ENCODE results near the gene MTHFR. TPM values are rescaled to one million over a fixed set of nuclear protein-coding genes. Genes with fewer than 3 reads are reported as not detected.
A peak's percentile ranks its signal among the peaks of the same experiment; 100 is the strongest.

The MTHFR gene
- polyA plus RNA-seq (2012; ENCODE audit: insufficient read length, low read depth): 12.5 TPM

- TF ChIP-seq, protein P1, sequence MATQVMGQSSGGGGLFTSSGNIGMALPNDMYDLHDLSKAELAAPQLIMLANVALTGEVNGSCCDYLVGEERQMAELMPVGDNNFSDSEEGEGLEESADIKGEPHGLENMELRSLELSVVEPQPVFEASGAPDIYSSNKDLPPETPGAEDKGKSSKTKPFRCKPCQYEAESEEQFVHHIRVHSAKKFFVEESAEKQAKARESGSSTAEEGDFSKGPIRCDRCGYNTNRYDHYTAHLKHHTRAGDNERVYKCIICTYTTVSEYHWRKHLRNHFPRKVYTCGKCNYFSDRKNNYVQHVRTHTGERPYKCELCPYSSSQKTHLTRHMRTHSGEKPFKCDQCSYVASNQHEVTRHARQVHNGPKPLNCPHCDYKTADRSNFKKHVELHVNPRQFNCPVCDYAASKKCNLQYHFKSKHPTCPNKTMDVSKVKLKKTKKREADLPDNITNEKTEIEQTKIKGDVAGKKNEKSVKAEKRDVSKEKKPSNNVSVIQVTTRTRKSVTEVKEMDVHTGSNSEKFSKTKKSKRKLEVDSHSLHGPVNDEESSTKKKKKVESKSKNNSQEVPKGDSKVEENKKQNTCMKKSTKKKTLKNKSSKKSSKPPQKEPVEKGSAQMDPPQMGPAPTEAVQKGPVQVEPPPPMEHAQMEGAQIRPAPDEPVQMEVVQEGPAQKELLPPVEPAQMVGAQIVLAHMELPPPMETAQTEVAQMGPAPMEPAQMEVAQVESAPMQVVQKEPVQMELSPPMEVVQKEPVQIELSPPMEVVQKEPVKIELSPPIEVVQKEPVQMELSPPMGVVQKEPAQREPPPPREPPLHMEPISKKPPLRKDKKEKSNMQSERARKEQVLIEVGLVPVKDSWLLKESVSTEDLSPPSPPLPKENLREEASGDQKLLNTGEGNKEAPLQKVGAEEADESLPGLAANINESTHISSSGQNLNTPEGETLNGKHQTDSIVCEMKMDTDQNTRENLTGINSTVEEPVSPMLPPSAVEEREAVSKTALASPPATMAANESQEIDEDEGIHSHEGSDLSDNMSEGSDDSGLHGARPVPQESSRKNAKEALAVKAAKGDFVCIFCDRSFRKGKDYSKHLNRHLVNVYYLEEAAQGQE (IDR thresholded peaks at IDR 0.05; ENCODE audit: insufficient read depth in 1 of 2, low read depth in 2 of 2, low read length in 2 of 2): no peak
- peak; percentile 56 for TF ChIP-seq SIN3A (IDR thresholded peaks at IDR 0.05; ENCODE audit: borderline replicate concordance, insufficient read depth, low read length)
- peak; percentile 76 for TF ChIP-seq FOXP2 (optimal IDR thresholded peaks at IDR 0.05; ENCODE audit: borderline replicate concordance, extremely low read depth, extremely low read length, insufficient read depth)
- TF ChIP-seq TAF1 (IDR thresholded peaks at IDR 0.05; ENCODE audit: borderline replicate concordance, insufficient read depth, low read length): 0 out of 2 replicates have a peak, but pooled peaks have one; percentile 48
- peak; percentile 77 for TF ChIP-seq POLR2AphosphoS5 (IDR thresholded peaks at IDR 0.05; ENCODE audit: low read depth, low read length)
Measured at GRCh38 chr1:11805422-11806306, at the start of gene MTHFR, which contains the start of gene CLCN6. Gene MTHFR, minus strand, starts transcription at chr1:11805964. Its CDS starts 2,848 bp downstream, at chr1:11803116. Gene CLCN6, plus strand, starts transcription at chr1:11806191. Its CDS starts 72 bp downstream, at chr1:11806263.

DNA sequence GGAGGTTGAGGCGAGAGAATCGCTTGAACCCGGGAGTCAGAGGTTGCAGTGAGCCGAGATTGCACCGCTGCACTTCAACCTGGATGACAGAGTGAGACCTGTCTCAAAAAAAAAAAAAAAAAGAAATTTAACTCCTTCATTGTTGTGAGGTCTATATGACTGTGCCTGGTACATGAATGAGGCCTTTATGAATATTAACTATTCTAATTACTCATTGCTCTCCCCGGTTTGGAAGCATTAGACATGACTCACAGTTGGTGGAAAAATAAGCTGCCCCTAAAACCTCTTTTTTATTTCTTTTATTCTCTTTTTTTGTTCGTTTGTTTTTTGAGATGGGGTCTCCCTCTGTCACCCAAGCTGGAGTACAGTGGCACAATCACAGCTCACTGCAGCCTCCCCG lies 49.7 kb upstream of the MTHFR start:
- no peak for TF ChIP-seq POLR2AphosphoS5 (IDR thresholded peaks at IDR 0.05; ENCODE audit: low read depth, low read length)
- no peak for TF ChIP-seq FOXP2 (optimal IDR thresholded peaks at IDR 0.05; ENCODE audit: borderline replicate concordance, extremely low read depth, extremely low read length, insufficient read depth)
- TF ChIP-seq, protein P1 (IDR thresholded peaks at IDR 0.05; ENCODE audit: insufficient read depth in 1 of 2, low read depth in 2 of 2, low read length in 2 of 2): no peak
- TF ChIP-seq TAF1 (IDR thresholded peaks at IDR 0.05; ENCODE audit: borderline replicate concordance, insufficient read depth, low read length): no peak
- TF ChIP-seq SIN3A (IDR thresholded peaks at IDR 0.05; ENCODE audit: borderline replicate concordance, insufficient read depth, low read length): no peak

- TF ChIP-seq FOXP2 (optimal IDR thresholded peaks at IDR 0.05; ENCODE audit: borderline replicate concordance, extremely low read depth, extremely low read length, insufficient read depth) (no peak), POLR2AphosphoS5 (IDR thresholded peaks at IDR 0.05; ENCODE audit: low read depth, low read length) (no peak), TAF1 (IDR thresholded peaks at IDR 0.05; ENCODE audit: borderline replicate concordance, insufficient read depth, low read length) (no peak)
- TF ChIP-seq, protein P1 (IDR thresholded peaks at IDR 0.05; ENCODE audit: insufficient read depth in 1 of 2, low read depth in 2 of 2, low read length in 2 of 2): no peak
Measured at GRCh38 chr1:11854519-11854918, 48.8 kb upstream of the MTHFR start.

GRCh38 chr1:11851180-11851579 lies 45.4 kb upstream of the MTHFR start:
- TF ChIP-seq TAF1 (IDR thresholded peaks at IDR 0.05; ENCODE audit: borderline replicate concordance, insufficient read depth, low read length) (no peak), SIN3A (IDR thresholded peaks at IDR 0.05; ENCODE audit: borderline replicate concordance, insufficient read depth, low read length) (no peak), FOXP2 (optimal IDR thresholded peaks at IDR 0.05; ENCODE audit: borderline replicate concordance, extremely low read depth, extremely low read length, insufficient read depth) (no peak), POLR2AphosphoS5 (IDR thresholded peaks at IDR 0.05; ENCODE audit: low read depth, low read length) (no peak)
- TF ChIP-seq, protein P1 (IDR thresholded peaks at IDR 0.05; ENCODE audit: insufficient read depth in 1 of 2, low read depth in 2 of 2, low read length in 2 of 2): no peak

Data from PFSK-1 (cell line).